ENCODE measurements around the gene DNAJC5G.

DNA sequence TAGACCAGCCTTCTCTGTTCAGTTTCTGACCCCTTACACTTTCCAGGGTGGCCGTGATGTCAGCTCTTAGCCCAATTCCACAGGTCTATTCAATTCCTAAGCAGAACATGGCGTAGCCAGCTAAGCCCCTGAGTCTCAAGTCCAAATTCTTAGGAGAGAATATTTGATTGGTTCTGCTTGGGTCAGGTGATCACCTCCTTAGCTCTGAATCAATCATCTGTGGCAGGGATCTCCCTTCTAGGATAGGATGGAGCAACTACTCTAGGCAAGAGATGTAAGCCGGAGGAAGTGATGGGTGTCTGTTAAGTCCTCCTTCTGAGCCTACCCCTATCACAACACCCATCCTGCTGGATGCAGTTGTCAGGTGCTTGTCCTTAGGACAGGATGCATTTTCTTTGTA, 22.0 kb downstream of the DNAJC5G start:
- TF ChIP-seq POLR2A (IDR thresholded peaks at IDR 0.05) (no peak), POLR2AphosphoS5 (IDR thresholded peaks at IDR 0.05) (no peak)
- TF ChIP-seq, protein P1, sequence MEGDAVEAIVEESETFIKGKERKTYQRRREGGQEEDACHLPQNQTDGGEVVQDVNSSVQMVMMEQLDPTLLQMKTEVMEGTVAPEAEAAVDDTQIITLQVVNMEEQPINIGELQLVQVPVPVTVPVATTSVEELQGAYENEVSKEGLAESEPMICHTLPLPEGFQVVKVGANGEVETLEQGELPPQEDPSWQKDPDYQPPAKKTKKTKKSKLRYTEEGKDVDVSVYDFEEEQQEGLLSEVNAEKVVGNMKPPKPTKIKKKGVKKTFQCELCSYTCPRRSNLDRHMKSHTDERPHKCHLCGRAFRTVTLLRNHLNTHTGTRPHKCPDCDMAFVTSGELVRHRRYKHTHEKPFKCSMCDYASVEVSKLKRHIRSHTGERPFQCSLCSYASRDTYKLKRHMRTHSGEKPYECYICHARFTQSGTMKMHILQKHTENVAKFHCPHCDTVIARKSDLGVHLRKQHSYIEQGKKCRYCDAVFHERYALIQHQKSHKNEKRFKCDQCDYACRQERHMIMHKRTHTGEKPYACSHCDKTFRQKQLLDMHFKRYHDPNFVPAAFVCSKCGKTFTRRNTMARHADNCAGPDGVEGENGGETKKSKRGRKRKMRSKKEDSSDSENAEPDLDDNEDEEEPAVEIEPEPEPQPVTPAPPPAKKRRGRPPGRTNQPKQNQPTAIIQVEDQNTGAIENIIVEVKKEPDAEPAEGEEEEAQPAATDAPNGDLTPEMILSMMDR (IDR thresholded peaks at IDR 0.05), result no peak
